Measurements from ENCODE around the gene BRSK2. TPM values are rescaled to one million over a fixed set of nuclear protein-coding genes. Genes with fewer than 3 reads are reported as not detected.

Gene BRSK2
- total RNA-seq, 1 experiment from 2014 or later, result 1.2 TPM

GRCh38 chr11:1455763-1456060 lies 66.0 kb downstream of the BRSK2 start:
- no TSS peak for BruUV-seq (replicated peaks)
- Histone ChIP-seq H3F3A (ENCODE audit: low read length, unreplicated experiment) (no peaks in the 10 kb centered on the region), H3K36me3 (ENCODE audit: low read depth, low read length) (no peaks in the 10 kb centered on the region), H4K20me1 (ENCODE audit: low read length) (no peaks in the 10 kb centered on the region), H3K79me2 (ENCODE audit: low read length) (no peaks in the 10 kb centered on the region), H2AFZ (ENCODE audit: low read length) (no peak overlapping the region), H3K9me3 (ENCODE audit: low read length) (no peaks in the 10 kb centered on the region), H3K27me3 (ENCODE audit: low read length) (no peaks in the 10 kb centered on the region), H3K9me2 (replicated peaks; ENCODE audit: low read length) (no peaks in the 10 kb centered on the region), H3K27ac (ENCODE audit: low read length) (no peak overlapping the region), H3K4me1 (ENCODE audit: insufficient read depth, low read length) (peaks cover 2% of the 10 kb centered on the region; the same call in 1 of the 2 replicates), H3K9ac (ENCODE audit: low read length) (no peak overlapping the region), H3K4me2 (ENCODE audit: low read length) (no peak overlapping the region), H3K4me3 (ENCODE audit: low read length) (no peak overlapping the region)
- no peak for TF ChIP-seq CTCF (conservative IDR thresholded peaks at IDR 0.05; ENCODE audit: low read depth, low read length)
- no peak for TF ChIP-seq EZH2 (IDR thresholded peaks at IDR 0.05; ENCODE audit: low read length, unreplicated experiment)
- no peak for TF ChIP-seq EZH2phosphoT487 (IDR thresholded peaks at IDR 0.05; ENCODE audit: borderline replicate concordance, low read length)
- DNase-seq (no peak), ATAC-seq (no peak)
- ChIA-PET CTCF (no interaction called here), POLR2A (ENCODE audit: unreplicated experiment) (no interaction called here)
- intact Hi-C loops (cut with micrococcal nuclease), result no loop called here

- Histone ChIP-seq H4K20me1 (ENCODE audit: low read length) (no peaks in the 10 kb centered on the region), H3K9ac (ENCODE audit: low read length) (no peak overlapping the region), H2AFZ (ENCODE audit: low read length) (no peak overlapping the region), H3K9me2 (replicated peaks; ENCODE audit: low read length) (no peaks in the 10 kb centered on the region), H3K4me2 (ENCODE audit: low read length) (no peak overlapping the region), H3K36me3 (ENCODE audit: low read depth, low read length) (no peaks in the 10 kb centered on the region), H3K79me2 (ENCODE audit: low read length) (no peaks in the 10 kb centered on the region), H3K27me3 (ENCODE audit: low read length) (no peaks in the 10 kb centered on the region), H3K4me1 (ENCODE audit: insufficient read depth, low read length) (no peaks in the 10 kb centered on the region), H3K4me3 (ENCODE audit: low read length) (no peak overlapping the region), H3F3A (ENCODE audit: low read length, unreplicated experiment) (no peaks in the 10 kb centered on the region), H3K9me3 (ENCODE audit: low read length) (no peaks in the 10 kb centered on the region), H3K27ac (ENCODE audit: low read length) (no peak overlapping the region)
- DNase-seq (no peak), ATAC-seq (no peak)
- ChIA-PET CTCF (no interaction called here), POLR2A (ENCODE audit: unreplicated experiment) (no interaction called here)
- no TSS peak for BruUV-seq (replicated peaks)
- TF ChIP-seq EZH2phosphoT487 (IDR thresholded peaks at IDR 0.05; ENCODE audit: borderline replicate concordance, low read length) (no peak), CTCF (conservative IDR thresholded peaks at IDR 0.05; ENCODE audit: low read depth, low read length) (no peak), EZH2 (IDR thresholded peaks at IDR 0.05; ENCODE audit: low read length, unreplicated experiment) (no peak)
- intact Hi-C loops (cut with micrococcal nuclease), result no loop called here
Measured at GRCh38 chr11:1456176-1456575, 66.4 kb downstream of the BRSK2 start.

GRCh38 chr11:1456596-1457325 lies 67.0 kb downstream of the BRSK2 start:
- ATAC-seq (no peak), DNase-seq (no peak)
- POLR2A ChIA-PET (ENCODE audit: unreplicated experiment), result no interaction called here
- H3K4me3 ChIP-seq (ENCODE audit: low read length), result no peak overlapping the region
- no peaks in the 10 kb centered on the region for H3K36me3 ChIP-seq (ENCODE audit: low read depth, low read length)
- no peaks in the 10 kb centered on the region for H3K9me2 ChIP-seq (replicated peaks; ENCODE audit: low read length)
- no peaks in the 10 kb centered on the region for H3K79me2 ChIP-seq (ENCODE audit: low read length)
- H3K27ac ChIP-seq (ENCODE audit: low read length), result no peak overlapping the region
- H4K20me1 ChIP-seq (ENCODE audit: low read length), result no peaks in the 10 kb centered on the region
- H3K27me3 ChIP-seq (ENCODE audit: low read length), result no peaks in the 10 kb centered on the region
- H3K9me3 ChIP-seq (ENCODE audit: low read length), result no peaks in the 10 kb centered on the region
- H3K4me2 ChIP-seq (ENCODE audit: low read length), result no peak overlapping the region
- no peaks in the 10 kb centered on the region for H3K4me1 ChIP-seq (ENCODE audit: insufficient read depth, low read length)
- no peak overlapping the region for H3K9ac ChIP-seq (ENCODE audit: low read length)
- CTCF ChIA-PET, result no interaction called here
- BruUV-seq (replicated peaks), result no TSS peak
- no peak overlapping the region for H2AFZ ChIP-seq (ENCODE audit: low read length)
- H3F3A ChIP-seq (ENCODE audit: low read length, unreplicated experiment), result no peaks in the 10 kb centered on the region
- intact Hi-C loops (cut with micrococcal nuclease), result no loop called here
- TF ChIP-seq EZH2 (IDR thresholded peaks at IDR 0.05; ENCODE audit: low read length, unreplicated experiment) (no peak), CTCF (conservative IDR thresholded peaks at IDR 0.05; ENCODE audit: low read depth, low read length) (no peak), EZH2phosphoT487 (IDR thresholded peaks at IDR 0.05; ENCODE audit: borderline replicate concordance, low read length) (no peak)
